Suppressor macrophage treated with lipopolysaccharide for 1 hour (primary cell): ENCODE data around the gene EFNA4.
A peak's percentile ranks its signal among the peaks of the same experiment; 100 is the strongest.

Experiments
- DNase-seq, 3 donors: peaks; one replicate each; pipeline ENCODE4 v3.0.0-alpha.2; 2020 to 2022

The EFNA4 gene

DNA sequence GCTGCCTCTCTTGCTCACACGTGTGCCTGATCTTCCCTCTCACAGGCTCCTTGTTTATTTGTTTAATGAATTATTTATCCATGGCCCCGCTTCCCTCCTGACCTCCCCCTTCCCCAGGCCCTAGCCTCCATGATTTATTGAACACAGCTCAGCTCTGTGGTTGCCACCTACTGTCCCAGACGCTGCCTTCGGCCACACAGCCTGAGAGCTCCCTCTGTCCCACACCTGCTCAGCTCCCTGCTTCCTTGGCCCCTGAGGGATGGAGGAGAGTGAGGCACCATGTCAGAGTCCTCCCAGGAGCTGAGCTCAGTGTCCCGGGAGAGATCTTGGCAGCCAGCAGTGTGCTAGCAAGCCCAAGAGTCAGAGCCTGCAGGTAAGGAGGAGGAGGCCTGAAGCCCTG lies 12.0 kb downstream of the EFNA4 start:
- no peak for DNase-seq

DNA sequence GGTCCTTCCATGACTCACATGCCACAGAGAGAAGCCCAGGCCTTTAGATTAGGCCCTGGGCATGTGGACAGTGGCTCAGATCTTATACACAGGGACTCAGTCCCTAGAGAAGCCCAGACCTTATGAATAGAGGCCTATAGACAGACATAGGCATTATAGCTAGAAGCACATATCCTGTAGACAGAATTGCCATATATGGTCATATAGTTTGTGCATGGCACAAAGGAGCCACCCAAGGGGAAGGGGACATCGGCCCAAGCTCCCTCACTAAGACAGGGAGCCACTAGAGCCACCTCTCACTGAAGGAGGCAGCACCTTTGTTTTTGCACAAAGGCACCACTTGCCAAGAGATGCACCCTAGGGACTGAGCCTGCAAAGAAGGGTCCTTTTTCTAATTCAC lies 12.8 kb downstream of the EFNA4 start:
- DNase-seq, result no peak

DNA sequence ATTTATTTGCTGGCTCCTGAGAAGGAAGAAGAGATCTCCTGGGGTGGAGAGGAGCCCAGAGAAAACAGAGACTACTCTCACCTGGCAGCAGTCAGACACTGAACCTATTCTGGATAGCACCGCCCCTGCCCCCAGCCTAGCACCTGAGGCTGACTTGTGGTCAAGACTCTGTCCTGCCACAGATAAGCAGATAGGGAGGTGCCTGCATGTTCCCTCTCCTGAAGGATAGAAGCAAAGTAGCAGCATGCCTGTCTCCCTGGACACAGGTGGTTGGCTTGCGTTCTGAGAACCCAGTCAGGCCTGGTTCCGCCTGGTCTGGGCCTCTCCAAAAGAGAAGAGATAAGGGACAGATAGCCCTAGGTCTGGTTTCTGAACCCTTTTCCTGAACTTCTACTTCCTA lies 13.8 kb downstream of the EFNA4 start:
- no peak for DNase-seq

DNA sequence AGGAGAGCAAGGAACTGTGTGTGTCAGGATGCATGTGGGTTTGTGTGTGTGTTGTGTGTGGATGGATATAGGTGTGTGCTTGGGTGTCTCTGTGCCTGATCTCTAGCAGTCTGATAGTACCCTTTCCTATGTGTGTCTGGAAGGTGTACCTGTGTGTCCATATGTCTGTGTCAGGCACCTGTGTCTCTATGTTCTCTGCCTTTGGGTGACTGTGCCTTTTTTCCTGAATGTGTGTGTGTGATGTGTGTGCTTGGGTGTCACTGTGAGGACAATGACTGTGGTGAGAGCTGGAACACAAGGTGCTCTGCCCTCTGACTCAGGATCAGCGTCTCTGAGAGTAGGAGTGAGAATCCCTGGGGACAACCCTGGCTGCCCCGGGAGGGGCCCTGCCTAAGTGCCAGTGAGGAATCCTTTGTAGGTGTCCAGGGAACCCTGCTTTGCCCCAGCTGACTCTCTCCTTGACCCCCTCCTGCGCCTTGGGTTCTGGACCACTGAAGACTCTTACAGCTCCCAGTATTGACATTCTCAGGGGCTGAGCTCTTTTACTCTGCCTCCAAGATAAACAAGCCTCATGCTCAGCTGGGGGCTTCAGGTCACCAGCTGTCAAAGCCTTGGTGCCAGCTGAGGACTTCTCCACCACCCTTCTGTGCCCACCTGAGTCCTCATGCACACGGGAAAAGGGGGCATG lies 14.4 kb downstream of the EFNA4 start:
- no peak for DNase-seq

DNA sequence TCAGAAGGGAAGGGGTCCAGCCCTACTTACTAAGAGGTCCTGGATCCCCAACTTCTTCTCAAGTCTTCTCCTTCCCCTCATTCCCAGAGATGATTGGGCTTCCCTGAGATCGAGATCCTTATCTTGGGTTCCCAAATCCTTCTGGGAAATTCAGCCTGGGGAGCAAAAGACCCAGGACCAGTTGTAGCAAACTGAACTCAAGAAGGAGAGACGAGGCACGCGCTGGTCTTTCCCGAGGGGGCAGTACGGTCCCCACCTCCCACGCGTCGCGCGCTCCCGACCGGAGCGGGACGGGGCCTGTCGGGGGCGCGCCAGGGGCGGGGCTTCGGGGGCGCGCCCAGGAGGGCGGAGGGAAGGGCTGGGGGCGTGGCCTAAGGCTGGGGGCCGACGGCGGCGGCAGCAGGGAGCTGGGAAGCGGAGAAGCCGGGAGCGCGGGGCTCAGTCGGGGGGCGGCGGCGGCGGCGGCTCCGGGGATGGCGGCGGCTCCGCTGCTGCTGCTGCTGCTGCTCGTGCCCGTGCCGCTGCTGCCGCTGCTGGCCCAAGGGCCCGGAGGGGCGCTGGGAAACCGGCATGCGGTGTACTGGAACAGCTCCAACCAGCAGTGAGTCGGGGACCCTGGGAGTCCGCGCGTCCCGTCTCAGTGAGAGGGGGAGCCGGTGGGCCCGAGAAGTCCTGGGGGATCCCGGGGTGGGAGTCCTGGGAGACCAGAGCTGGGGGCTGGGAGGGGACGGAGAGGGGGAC lies 15.1 kb downstream of the EFNA4 start, which contains the start of gene EFNA3:
EFNA3 (plus strand) TSS at position 369 of the 741 bp plus-strand sequence; CDS start at position 474, 105 bp downstream.
- DNase-seq, result peak; percentile 87 to 97 (median 92)

DNA sequence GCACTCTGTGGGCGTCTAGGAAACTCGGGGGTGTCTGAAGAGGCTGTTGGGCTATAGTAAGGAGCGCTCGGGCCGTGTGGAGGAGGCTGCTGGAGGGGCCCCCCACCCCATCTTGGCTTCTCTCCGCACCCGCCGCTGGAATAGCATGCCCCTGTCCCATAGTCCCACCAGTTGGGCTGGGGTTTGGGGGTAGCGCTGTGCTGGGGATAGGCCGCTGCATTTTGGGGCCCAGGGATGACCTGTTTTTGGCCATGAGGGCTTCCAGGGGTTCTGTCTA lies 15.6 kb downstream of the EFNA4 start:
- no peak for DNase-seq

DNA sequence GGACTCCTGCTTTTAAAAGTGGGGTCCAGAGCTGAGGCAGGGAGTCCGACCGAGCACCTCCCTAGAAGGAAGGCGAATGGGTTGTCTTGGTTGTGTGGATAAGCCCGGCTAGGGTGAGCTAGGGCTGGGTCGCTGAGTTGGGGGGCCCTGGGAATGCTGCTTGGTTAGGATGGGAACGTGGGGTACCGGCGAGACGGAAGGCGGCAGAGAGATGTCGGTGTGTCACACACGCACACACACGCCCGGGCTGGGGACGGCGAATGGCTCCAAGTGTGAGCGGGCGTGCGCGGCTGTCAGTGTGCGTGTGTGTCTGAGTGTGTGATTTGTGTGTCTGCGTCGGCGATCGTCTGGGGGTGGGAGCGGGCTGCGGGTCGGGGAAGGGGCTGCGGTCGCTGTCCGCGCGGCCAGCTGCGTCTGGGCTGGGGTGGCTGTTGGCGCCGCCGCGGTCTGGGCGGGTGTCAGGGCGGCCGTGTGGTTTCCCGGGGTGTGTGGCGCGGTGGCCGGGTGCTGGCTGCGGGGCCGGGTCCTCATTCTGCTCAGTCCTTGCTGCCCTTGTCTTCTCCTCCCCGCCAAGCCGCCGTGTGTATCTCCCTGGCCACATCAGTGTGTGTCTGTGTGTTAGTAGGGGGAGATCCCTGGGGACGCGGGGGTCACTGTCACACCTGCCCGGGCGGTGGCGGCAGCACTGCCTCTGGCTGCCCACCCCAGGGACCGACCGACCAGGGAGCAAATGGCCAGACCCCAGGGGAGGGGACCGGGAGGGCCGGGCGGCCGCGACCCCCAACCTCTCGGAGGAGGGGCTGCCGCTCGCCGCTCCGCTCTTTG lies 16.2 kb downstream of the EFNA4 start:
- DNase-seq, result peak in 1 of 3 donors; percentile 54

DNA sequence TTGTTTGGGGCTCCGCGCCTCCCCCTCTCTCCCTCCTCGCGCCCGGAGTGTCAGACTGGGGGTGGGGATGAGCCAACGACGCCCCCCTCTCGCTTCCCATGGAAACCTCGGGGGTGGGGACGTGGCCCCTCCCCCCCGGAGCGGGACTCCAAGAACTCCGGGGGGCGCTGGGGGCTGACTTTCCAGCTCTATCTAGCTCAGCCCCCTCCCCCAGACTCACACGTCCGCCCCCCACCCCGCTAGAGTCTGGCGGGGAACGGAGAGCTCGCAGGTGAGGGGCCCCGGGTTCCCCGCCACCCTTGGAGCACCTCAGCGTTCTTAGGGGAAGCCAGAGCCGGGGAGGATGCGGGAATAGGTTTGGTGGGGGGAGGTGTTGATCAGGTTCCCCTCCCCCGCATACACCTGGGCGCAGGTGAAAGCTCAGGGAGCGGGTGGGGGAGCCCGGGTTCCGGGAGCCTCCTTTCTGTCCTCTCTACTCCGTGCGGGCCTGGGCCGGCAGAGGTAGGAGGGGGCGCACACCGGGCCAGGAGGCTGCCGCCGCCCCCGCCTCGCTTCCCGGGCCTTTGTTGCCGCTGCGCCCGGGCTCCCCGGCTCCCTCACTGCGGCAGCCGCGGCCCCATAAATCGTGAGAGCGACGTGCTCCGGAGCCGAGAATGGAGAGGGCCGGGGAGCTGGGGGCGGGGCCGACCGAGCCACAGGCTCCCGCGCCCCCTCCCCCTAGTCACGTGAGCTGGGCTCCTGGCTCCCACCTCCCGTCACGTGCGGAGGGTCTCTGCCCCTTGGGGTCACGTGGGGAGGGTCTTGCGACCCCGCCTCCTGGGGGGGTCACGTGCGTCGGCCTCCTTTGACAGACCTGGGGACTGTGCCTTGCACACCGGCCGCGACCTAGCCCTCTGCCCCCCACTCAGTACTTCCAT lies 17.0 kb downstream of the EFNA4 start:
- peak in 1 of 3 donors; percentile 45 for DNase-seq

DNA sequence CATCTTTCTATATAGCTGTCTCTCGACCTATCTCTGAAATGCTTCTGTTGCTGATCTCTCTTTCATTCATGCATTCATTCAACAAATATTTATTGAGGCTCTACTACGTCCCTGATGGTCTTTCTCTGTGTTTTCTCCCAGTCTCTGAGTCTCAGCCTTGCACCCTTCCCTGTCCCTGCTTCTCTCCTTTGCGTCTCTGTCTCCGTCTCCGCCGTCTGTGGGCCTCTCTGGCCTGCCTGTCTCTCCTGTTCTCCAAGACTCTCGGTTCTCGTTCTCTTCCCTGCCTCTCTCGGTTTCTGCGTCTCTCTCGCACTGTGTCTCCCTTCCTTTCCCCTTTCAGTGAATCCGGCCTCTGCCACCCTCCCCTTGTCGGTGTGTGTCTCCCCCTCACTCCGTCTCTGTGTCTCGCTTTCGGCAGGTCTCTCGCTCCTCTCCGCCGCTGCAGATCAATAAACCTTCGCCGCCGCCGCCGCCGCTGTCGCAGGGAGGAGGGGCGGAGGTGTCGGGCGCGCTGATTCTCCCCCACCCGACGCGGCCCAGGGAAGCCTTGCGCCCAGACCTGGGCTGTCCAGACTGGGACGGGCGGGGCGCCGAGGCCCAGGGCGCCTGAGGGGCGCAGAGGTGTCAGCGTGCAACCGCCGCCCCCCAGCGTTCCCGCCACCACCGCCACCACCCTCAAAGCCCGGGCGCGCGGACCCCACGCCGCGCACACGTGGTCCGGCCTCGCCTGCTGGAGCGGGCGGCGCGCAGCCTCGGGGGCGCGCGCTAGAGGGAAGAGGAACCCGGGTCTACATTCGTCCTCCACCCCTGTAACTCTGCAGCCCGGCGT lies 18.1 kb downstream of the EFNA4 start:
- peak in 1 of 3 donors; percentile 68 for DNase-seq

DNA sequence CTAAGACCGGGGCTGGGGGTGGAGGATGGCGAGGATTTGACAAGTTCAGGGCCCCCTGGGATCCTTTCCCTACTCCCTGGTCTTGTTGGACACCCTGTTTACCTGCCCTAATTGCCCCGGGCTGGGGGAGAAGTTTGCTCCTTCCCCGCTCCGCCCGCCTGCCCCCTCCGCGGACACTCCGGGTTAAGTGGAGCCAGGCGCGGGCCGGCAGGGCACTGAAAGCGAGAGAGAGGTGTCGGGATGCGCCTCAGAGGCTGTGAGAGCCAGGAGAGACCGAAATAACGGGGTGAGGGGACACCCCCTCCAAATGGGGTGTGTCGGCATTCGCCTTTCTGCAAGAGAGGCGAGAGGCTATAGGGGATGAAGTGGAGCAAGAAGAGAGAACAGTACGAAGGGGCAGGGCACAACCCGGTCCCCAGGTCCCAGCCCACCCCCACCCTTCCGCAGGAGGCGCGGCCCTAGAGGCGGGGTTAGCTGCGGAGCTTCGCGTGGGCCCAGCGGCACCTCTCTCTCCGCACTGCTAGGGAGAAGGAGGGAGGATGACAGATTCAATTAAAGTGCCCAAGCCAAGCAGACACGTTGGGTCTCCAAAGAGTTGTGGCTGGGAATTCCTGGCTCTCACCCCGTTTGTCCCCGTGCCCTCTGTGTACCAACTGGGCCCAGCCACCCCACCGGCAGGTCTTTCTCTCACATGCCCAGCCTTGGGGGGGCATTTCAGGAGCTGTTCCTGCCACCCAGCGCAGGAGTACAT lies 18.9 kb downstream of the EFNA4 start:
- no peak for DNase-seq

DNA sequence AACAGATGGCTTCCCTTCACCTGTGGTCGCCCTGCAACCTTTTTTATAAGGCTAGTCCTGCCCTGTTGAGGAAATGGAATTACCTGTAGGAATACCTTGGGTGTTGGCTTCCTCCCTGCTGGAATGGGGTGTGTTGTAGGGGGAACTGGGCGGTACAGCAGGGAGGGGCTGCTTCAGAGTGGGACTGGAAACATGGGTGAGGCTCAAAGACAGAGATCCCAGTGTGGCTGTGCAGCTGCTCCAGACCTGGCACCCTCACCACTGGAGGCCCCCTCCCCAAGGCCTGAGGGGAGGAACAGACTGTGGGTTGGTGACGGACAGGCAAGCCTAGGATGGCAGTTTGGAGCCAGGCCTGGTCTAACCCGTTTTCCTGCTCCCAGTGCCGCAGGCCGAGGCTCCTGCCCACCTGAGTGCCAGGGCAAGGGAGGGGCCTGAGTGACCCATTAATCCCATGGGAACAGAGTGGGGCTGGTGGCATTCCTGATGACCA lies 19.6 kb downstream of the EFNA4 start:
- no peak for DNase-seq

DNA sequence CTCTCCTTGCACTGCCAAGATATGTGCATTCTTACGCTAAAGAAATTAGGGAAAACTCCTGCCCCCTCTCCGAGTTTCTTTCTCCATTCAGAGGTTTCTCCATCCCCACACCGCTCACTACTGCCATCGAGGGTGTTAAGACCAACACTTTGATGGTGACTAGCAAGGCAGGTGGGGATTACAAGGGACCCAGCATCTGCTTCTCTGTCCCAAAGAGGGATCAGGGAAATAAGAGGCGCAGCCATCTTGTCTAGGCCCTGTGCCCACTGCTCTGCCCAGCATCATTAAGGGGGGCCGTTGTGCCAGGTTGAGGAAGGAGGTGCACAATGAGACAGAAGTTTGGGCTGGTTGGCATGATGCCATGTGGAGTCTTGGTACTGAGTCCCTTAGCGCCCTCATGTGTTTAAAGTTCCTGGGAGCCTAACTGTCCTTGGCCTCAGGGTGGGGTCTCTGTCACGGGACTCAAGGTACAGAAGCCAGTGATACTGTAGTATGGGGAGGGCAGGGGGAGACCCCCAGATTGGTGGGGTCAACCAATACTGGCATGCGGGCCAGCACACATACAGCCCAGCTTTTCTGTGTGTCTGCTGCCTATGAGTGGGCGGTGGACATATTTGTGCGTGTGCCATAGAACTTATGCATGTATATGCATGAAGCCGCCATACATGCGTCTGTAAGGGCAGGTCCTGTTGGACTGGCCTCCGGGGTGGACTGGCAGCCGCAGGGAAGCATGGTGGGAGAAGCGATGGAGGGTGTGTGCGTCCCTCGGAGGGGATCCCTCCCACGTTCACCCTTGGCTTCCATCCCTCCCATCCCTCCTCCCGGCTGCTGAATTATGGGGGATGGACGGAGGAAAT lies 20.6 kb downstream of the EFNA4 start:
- DNase-seq, result peak in 2 of 3 donors; percentile 66 to 70

DNA sequence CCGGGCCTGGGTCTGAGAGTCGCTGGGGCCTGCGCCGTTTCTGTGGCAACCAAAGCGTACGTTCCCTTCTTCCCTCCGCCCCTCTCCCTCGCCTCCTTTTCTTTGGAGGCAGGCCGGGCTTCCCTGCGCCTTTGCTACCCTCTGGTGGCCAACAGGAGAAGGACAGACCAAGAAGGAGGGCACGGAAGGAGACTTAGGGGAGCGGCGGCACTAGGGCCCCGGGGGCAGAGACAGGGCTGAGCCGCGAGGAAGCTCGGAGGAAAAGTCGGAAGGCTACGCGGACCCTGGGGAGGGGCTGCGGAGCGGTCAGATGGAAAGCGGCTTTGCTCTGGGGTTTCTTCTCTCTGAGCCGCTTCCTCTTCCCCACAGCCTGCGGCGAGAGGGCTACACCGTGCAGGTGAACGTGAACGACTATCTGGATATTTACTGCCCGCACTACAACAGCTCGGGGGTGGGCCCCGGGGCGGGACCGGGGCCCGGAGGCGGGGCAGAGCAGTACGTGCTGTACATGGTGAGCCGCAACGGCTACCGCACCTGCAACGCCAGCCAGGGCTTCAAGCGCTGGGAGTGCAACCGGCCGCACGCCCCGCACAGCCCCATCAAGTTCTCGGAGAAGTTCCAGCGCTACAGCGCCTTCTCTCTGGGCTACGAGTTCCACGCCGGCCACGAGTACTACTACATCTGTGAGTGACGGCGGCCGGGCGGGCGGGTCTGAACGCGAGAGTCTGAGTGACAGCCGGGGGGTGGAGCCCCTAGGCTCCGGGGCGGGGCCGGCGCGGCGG lies 21.4 kb downstream of the EFNA4 start:
- DNase-seq, result peak; percentile 93 to 96 (median 96)

DNA sequence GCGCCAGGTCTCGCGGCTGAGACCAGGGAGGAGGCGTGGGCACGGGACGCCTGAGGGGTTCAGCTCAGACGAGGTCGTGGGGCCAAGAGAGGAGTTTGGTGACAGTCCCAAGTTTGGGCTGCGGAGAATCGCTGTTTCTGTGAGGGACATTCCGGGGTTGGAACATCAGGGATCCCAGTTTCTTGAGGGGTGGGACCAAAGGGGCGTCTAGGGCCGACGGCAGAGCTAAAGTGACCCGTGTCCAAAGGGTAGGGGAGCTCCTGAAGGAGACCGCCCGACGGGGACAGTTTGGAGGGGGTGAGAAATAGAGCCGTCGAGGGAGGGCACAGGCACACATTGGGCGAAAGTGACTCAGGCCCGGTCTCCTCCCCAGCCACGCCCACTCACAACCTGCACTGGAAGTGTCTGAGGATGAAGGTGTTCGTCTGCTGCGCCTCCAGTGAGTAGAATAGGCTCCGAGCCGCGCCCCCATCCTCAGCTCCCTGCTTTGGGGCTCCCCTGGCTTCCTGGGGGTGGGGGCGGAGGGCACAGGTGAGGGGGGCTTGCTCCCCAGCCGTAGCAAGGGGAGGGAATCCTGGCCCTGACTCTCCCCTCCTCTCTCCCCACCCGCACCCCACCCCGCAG lies 22.1 kb downstream of the EFNA4 start:
- DNase-seq, result peak; percentile 78 to 86 (median 81)

DNA sequence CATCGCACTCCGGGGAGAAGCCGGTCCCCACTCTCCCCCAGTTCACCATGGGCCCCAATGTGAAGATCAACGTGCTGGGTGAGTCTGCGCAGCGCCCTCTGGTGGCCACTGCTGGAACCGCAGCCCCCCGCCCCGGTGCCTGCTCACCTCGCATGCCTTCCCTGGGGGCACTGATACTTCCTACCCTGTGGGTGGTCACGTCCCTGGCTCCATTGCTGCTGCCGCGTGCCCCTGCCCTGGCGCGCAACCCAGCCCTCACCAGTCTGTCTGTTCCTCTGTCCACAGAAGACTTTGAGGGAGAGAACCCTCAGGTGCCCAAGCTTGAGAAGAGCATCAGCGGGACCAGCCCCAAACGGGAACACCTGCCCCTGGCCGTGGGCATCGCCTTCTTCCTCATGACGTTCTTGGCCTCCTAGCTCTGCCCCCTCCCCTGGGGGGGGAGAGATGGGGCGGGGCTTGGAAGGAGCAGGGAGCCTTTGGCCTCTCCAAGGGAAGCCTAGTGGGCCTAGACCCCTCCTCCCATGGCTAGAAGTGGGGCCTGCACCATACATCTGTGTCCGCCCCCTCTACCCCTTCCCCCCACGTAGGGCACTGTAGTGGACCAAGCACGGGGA lies 22.7 kb downstream of the EFNA4 start:
- peak; percentile 66 to 71 (median 66) for DNase-seq

DNA sequence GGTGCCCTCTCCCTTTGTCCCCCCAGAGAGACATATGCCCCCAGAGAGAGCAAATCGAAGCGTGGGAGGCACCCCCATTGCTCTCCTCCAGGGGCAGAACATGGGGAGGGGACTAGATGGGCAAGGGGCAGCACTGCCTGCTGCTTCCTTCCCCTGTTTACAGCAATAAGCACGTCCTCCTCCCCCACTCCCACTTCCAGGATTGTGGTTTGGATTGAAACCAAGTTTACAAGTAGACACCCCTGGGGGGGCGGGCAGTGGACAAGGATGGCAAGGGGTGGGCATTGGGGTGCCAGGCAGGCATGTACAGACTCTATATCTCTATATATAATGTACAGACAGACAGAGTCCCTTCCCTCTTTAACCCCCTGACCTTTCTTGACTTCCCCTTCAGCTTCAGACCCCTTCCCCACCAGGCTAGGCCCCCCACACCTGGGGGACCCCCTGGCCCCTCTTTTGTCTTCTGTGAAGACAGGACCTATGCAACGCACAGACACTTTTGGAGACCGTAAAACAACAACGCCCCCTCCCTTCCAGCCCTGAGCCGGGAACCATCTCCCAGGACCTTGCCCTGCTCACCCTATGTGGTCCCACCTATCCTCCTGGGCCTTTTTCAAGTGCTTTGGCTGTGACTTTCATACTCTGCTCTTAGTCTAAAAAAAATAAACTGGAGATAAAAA lies 23.5 kb downstream of the EFNA4 start:
- DNase-seq, result no peak
